Neural cell (in vitro differentiated cells): ENCODE results near the gene NIT1.

Experiments
- CTCF ChIP-seq: fragments of 450-650 bp; IDR thresholded peaks from 2 replicates; pipeline ENCODE4 v1.5.1; 2014; ENCODE audit warnings: antibody characterized with exemption, mild to moderate bottlenecking, moderate library complexity; ENCODE audit not compliant: poor library complexity, severe bottlenecking
- EP300 ChIP-seq: fragments of 450-650 bp; conservative IDR thresholded peaks from 2 replicates; pipeline ENCODE4 v1.6.1; 2014; ENCODE audit warnings: antibody characterized with exemption, mild to moderate bottlenecking, moderate library complexity; ENCODE audit not compliant: poor library complexity, severe bottlenecking
- POLR2AphosphoS5 ChIP-seq: IDR thresholded peaks from 2 replicates; pipeline ENCODE4 v1.6.1; 2012
- RAD21 ChIP-seq: fragments of 450-650 bp; conservative IDR thresholded peaks from 2 replicates; pipeline ENCODE4 v1.6.1; 2014; ENCODE audit warnings: antibody characterized with exemption, mild to moderate bottlenecking, moderate library complexity
- REST ChIP-seq: IDR thresholded peaks from 2 replicates; pipeline ENCODE4 v1.6.1; 2012; ENCODE audit warnings: borderline replicate concordance
- SMC3 ChIP-seq: fragments of 450-650 bp; conservative IDR thresholded peaks from 2 replicates; pipeline ENCODE4 v1.6.1; 2014; ENCODE audit warnings: antibody characterized with exemption, mild to moderate bottlenecking, moderate library complexity; ENCODE audit not compliant: poor library complexity

DNA sequence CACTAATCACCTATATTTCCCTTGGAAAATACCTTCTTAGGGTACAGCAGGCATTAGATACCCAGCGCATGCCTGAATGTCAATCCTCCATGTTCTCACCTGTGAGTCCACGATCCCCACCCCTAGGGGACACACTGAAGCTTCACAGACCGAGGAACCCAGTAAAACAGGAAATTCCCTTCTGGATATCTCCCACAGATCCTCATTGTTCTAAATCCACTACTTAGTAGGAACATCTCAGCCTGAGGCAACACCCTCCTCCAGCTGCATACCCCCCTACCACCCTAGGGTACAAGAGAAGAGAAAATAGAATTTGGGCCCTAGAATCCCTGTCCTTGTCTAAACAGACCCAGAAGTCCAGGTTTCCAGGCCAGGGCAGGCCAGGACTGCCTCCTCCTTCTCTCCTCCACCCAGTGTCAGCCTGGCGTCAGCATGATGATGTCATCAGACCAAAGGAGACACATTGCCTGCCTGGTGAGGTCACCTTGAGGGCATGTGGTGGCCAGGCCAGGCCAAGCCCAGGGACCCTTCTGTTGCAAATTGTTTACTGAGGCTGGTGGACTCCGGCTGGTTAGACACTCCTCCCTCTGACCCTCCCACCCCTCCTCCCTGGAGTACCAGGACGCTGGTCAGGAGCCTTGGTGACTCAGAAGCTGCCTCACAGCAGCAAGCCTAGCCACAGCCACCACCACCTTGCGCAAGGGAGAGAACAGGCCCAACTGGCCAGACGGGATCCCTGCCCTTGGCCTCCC lies 34.7 kb upstream of the NIT1 start:
- TF ChIP-seq CTCF (no peak), POLR2AphosphoS5 (no peak), SMC3 (no peak), RAD21 (no peak), REST (no peak), EP300 (no peak)
